GM19193 (cell line): ENCODE results near the gene PREX1.

Experiments used
- POLR2A ChIP-seq: IDR thresholded peaks from 4 replicates; pipeline ENCODE4 v1.6.1; 2011; ENCODE audit not compliant: insufficient read depth, insufficient read length; ENCODE audit errors: extremely low read depth

PREX1 gene

GRCh38 chr20:48629069-48629959 is 198.5 kb downstream of the PREX1 start:
- no peak for TF ChIP-seq POLR2A

GRCh38 chr20:48627737-48628128 is 200.1 kb downstream of the PREX1 start:
- TF ChIP-seq POLR2A: no peak

GRCh38 chr20:48626938-48627736 is 200.7 kb downstream of the PREX1 start:
- TF ChIP-seq POLR2A: no peak

- no peak for TF ChIP-seq POLR2A
These were observed 201.4 kb downstream of the PREX1 start for GRCh38 chr20:48626226-48626937.

GRCh38 chr20:48625136-48625900 is 202.5 kb downstream of the PREX1 start:
- TF ChIP-seq POLR2A: no peak

GRCh38 chr20:48624315-48625020 is 203.3 kb downstream of the PREX1 start:
- TF ChIP-seq POLR2A: no peak

GRCh38 chr20:48623906-48624265 is 203.9 kb downstream of the PREX1 start:
- TF ChIP-seq POLR2A: no peak

GRCh38 chr20:48623176-48623905 is 204.5 kb downstream of the PREX1 start:
- TF ChIP-seq POLR2A: no peak

- no peak for TF ChIP-seq POLR2A
These were observed 205.4 kb downstream of the PREX1 start for GRCh38 chr20:48622421-48622820.

- TF ChIP-seq POLR2A: no peak
These were observed 206.3 kb downstream of the PREX1 start for GRCh38 chr20:48621376-48622078.

GRCh38 chr20:48620507-48621375 is 207.1 kb downstream of the PREX1 start:
- no peak for TF ChIP-seq POLR2A

- no peak for TF ChIP-seq POLR2A
These were observed 207.7 kb downstream of the PREX1 start for GRCh38 chr20:48620154-48620506.
